ENCODE results near the gene SLC27A3.

Gene SLC27A3

DNA sequence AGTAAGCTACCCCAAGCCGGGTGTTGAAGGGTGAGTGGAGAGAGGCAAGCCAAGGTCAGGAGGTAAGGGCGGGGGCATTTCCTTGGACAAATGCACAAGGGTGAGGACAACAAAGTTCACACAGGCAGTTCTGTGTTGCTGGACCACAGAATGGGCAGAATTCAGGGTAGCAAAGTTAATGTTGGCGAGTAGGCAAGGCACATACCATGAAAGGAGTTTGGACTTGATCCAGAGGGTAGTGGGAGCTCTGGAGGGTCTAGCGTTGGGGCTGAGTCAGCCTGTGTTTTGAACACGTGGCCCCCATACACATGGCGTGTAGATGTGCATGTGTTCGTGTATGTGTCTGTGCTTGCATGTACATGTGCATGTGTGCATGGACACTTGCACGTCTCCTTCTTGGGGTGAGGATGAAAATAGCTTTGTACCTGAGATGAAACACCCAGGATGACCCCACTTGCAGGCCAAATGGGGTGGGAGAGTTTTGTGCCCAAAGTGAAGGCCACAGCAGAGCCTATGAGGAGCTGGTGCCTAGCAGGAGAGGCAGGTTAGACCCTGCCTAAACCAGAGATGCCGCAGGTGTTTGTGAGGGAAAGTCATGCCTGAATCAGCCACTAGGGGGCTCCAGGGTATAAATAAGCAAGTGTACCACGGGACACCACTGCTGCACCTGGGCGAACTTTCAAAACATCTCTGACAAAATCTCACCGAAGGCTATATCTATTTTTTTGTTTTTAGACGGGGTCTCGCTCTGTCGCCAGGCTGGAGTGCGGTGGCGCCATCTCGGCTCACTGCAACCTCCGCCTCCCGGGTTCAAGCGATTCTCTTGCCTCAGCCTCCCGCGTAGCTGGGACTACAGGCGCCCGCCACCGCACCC is 21.8 kb downstream of the SLC27A3 start:
- DNase-seq (ENCODE audit: extremely low read depth in 1 of 2, low read depth in 1 of 2): peak; percentile 42 to 67

DNA sequence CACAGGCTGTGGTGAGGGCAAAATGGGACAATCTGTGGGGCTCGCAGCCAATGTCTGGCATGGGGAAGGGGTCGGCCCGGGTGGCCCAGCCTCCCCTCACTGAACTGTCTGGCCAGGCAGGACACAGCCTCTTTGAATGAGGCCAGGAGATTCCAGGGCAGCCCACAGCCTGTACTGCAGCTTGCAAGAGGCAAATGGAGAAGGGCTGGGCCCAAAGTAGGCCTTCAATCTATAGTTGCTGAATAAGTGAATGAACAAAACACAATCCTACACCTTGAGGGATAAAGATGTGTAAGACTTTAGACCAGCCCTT is 23.2 kb downstream of the SLC27A3 start:
- no peak for DNase-seq (ENCODE audit: extremely low read depth in 1 of 2, low read depth in 1 of 2)

DNA sequence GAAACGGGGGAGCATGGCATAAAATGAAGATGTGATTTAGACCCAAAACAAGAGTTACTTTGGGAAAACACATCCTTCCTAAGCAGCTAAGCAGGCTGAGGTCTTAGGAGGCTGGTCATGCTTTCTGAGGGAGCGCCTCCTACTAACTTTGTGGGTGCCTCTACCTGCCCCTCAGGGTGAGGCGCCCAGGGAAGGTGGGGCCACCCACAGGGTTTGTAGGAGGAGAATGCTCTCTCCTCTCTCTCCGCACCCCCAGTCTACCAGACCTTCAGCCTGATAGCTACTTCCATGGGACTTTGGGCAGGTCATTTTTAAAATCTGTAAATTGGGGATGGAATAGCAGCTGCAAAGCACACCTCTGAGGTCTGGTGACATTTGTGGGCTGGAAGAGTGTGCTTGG is 23.8 kb downstream of the SLC27A3 start:
- DNase-seq (ENCODE audit: extremely low read depth in 1 of 2, low read depth in 1 of 2): no peak

DNA sequence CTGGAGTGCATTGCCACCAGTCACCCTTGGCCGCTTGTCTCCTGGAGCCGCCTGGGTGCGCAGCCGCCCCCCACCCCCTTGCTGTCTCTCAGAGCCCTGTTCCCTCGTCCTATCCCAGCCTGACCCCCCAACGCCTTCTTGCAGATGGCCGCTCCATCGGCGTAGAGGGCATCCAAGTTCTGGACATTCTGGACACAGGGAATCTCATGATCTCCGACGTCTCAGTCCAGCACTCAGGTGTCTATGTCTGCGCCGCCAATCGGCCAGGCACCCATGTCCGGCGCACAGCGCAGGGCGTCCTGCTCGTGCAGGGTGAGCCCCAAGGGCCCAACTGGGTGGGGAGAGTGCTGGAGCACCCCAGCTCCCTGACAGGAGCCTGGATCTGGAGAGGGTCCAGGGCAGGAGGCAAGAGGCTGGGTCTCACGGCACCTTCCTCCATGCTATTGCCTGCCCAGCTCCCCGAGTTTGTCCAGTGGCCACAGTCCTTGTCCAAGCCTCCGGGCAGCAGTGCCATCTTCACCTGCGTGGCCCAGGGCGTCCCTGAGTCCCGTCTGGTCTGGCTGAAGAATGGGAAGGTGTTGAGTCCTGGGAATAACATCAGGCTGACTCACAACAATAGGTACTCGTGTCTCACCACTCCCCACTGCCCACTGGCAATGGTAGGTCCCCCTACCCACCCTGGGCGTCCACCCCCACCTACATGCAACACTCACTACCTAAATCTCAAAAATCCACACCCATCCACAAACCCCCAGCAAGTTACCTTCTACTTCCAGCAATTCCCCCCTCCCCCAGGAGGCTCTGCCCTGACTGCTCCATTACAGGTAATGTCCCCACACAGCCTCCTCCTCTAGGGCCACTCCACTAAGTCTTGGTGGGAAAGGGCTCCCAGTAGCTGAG is 24.6 kb downstream of the SLC27A3 start:
- DNase-seq (ENCODE audit: extremely low read depth in 1 of 2, low read depth in 1 of 2): no peak

DNA sequence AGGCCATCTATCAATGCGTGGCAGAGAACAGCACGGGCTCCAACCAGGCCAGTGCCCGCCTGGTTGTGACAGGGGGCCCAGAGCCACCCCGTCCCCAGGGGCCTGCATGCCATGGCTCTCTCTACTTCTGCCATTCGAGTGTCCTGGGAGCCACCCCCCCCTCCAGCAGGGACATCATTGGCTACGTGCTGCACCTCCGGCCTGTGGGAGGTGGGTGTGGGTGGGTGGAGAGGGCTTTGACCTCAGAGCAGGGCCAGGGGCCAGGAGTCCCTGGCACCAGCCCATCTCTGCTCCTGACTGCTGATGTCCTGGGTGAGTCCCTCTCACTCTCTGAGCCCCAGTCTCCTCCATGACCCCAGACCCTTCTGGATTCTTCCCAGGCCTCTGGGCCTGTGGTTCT is 25.3 kb downstream of the SLC27A3 start:
- DNase-seq (ENCODE audit: extremely low read depth in 1 of 2, low read depth in 1 of 2): no peak

DNA sequence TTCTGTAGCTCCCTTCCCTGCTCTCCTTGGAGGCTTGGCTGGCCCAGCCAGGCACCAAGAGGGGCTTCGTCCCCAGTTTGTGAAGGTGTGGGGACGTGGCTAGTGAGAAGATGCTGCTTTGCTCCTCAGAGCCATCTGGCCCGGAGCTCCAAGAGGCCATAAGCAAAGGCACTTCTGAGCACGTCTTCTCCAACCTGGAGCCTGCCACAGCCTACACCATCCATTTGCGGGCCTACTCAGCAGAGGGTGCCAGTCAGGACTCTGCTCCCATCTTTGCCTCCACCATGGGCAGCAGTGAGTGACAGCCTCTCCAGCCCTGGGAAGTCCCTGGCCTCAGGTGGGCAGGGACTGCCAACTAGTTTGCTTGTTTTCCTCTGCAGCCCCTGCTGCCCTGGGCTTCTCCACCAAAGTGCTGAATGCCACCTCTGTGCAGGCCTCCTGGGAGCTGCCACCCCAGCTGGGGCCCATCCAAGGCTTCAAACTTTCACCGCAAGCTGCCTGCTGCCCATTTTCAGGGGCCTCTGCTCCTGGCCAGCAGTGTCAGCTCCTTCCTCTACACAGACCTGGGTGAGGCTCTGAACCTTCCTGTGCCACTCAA is 25.9 kb downstream of the SLC27A3 start:
- DNase-seq (ENCODE audit: extremely low read depth in 1 of 2, low read depth in 1 of 2): no peak

DNA sequence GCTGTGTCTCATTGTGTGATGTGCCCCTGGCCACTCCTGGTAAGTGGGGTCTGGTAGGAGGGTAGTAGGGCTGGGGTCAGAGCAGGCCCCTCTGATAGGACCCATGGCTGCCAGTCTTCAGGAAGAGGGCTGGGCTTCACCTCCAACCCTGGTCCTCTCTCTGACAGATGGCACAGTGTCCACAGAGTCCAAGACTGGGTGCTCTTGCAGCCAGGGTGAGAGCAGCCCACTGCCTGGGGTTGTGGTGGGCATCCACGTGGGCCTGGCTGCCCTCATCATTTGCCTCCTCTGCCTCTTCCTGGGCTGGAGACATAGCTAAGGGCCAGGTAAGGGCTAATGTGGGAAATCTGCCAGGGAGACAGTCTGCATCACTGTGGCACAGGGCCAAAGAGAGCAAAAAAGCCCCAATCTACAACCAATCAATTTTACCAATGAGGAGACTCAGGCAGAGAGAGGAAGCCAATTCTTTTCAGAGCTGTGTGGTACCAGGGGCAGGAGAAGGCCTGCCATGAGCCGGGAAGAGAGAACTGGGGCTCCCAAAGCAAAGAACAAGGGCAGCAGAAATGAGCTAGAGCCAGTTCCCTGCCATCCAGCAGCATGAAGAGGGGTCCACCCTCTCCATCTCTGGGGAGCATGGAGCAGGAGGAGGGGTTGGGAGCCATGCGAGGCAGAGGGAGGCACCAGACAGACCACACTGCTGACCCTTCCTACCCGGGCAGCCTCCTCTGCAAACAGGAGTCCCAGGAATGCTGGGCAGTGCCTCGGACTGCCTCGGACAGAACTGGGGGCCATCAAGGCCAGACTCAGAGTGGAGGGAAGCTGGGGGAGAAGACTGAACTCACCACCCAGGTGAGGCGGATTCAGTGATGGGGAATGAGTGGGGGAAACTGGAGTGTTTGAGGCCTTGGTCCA is 26.8 kb downstream of the SLC27A3 start:
- DNase-seq (ENCODE audit: extremely low read depth in 1 of 2, low read depth in 1 of 2): no peak

DNA sequence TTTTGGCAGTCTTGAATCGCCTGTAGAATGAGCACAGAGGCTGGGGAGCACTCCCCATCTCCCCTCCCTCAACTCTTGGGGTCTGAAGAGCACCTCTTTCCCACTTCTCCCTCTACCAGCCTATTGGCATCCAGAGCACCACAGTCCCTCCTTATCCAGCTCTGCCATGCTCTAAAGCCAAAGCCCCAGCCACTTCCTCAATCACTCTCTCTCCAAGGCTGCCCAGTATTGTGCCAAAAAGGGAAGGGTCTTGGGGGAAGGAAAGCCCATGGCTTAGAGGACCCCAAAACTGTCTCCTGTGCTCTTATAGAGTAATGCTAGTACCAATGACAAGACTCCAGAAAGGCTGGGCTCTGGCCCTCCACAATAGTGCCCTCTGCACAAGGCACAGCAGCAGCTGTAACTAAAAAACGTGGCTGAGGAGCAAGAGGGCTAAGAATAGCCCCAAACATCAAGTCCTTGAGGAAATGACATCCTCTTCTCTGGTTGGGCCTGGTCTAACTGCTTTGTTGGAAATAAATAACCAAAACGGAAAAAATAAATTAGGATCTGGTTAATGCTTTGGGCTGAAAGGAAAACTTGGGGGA is 28.4 kb downstream of the SLC27A3 start:
- DNase-seq (ENCODE audit: extremely low read depth in 1 of 2, low read depth in 1 of 2): no peak

DNA sequence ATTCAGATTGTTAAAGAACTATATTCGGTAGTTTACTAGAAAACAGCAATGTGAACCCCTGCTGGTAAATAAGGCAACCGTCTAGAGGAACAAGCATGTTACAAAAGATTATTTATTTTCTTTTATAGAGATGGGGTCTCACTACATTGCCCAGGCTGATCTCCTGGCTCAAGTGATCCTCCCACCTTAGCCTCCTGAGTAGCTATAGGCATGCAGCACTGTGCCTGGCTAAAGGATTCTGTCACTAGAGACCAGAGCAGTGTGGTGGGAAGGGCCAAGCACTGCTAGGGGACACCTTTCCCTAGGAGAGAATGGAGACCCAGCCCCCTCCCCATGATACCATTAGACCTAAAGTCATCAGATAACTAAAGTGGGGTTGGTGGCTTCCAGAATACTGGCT is 28.9 kb downstream of the SLC27A3 start:
- DNase-seq (ENCODE audit: extremely low read depth in 1 of 2, low read depth in 1 of 2): no peak

DNA sequence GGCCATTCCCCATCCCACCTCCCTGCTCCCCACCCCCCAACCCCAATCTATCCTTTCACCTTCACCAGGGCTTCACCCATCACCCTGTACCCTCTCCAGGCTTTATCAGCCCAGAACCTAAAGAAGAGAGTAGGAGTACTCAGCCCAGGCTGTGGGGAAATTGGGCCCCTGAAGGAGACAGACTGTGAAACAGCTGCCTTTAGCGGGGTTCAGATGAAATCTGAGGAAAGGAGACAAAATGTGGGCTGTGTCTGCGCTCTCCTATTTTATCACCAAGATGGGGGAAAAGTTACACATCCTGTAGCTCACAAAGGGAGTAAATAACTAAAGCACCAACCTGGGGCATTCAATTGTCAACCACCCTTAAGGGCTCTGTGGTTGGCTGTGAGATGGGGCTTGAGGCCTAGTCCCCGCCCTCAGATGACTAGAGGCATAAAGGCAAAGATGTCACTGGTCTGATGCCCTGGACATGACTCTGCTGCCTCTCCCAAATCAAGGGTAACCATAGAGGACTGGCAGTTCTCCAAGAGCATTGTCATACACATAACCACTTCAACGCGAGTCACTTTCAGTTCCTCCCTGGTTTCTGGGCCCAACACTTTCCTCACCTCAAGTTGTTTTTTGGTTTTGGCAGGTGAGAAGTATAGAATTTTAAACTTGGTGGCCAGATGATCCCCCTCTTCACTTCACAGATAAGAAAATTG is 30.0 kb downstream of the SLC27A3 start:
- DNase-seq (ENCODE audit: extremely low read depth in 1 of 2, low read depth in 1 of 2): peak; percentile 49 to 77

DNA sequence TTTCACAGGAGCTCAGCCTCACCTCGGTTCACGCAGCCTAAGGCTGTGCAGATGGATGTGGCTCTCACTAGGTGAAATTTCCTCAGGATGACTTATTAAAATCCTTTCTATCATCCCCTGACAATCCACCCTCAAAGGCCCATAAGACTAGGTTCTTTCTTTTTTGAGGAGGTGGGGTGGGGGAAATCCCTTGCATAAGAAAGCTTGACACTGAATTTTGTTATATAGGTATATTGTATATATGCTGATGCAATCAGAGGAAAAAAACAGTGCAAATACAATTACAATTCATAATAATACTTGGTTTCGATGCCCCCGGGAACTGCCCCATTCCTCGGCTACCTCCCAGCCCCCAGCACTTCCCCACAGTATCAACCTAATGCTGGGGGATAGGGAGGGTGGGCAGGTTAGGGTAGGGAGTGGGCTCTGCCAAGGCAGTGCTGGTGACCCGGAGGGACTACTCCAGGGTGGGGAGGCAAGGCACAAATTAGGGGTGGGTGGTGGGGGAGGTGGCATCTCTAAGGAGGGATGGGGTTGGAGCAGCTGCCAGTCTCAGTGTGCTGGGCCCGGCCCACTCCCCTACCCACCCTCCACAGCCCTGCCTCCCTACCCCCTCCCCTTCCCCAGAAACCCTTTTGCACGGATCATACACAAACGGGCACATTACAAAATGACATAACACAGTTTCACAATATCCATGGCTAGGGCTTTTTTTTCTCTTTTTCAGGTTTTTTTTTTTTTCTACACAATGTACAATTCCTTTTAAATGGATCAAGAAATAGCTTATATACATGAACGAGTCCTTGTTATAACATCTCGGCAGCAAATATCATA is 30.9 kb downstream of the SLC27A3 start:
- no peak for DNase-seq (ENCODE audit: extremely low read depth in 1 of 2, low read depth in 1 of 2)

DNA sequence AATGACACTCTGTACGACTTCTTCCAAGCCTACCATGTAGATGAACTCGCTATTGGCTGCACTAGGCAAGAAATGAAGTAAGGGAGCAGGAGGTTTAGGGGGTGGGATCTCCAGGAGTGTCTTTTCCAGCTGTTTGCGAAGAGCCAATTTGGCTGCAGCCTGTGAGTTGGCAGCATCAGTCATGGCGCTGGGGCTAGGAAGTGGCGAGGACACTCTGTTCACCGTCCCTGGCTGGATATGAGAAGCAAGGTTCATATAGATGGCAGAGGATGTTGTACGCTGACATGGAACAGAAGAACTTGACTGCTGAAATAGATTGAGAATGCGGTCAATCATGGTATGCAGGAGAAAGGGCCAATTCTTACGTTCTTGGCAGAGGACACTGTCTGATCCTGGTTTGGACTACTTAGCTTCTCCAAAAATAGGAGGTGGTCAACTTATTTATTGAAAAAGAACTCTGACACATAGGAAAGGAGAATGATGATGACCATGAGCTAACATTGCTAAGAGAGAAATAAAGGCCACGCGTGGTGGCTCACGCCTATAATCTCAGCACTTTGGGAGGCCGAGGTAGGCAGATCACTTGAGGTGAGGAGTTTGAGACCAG is 41.2 kb downstream of the SLC27A3 start:
- no peak for DNase-seq (ENCODE audit: extremely low read depth in 1 of 2, low read depth in 1 of 2)

DNA sequence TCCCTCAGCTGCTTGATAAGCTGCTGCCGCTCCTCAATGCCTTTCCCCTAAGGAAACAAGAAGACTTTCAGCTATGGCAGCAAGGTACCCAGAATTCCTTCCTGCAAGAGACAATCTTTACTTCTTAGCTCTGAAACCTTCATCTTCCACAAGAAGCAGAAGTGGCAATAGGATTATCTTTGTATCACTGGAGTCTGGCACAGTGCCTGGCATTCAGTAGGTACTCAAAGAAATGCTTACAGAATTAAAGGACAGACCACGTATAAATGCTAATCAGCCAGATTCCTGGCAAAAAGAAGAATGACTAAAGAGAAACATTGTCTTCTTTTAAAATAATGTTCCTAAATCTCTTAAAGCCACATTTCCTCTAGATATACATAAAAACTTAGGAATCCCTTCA is 43.7 kb downstream of the SLC27A3 start:
- no peak for DNase-seq (ENCODE audit: extremely low read depth in 1 of 2, low read depth in 1 of 2)

DNA sequence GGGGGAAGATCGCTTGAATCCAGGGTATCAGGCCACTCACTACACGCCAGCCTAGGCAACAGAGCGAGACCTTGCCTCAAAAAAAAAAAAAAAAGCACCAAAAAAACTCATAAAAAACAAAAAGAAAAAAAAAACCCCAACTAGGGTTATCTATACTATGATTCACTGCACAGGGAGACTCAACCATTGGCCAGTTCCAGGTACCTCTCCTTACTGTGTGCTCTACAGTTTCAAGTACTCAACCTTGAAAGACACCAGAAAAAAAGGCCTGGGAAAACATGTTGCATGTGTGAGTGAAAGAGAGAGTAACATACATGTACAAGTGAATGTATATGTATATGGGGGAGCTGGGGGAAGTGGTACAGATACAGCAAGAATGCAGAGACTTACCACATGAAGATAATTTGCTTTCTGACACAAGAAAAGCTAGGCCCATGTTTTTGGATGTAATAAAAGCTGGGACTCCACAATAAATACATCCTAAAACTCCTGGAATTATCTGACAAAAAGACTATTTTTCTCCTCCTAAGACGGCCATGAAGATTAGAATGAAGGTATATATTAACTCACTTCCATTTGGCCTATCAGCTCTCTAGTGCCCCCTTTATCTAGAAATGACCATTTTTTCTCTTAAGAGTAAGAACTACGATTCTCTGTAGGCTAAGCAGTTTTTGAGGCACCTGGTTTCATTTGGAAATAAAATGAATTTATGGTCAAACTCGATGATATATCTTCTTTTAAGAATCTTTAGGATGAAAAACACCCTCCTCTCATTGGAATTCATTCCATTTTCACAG is 52.2 kb downstream of the SLC27A3 start:
- DNase-seq (ENCODE audit: extremely low read depth in 1 of 2, low read depth in 1 of 2): no peak

Measured in stimulated activated CD8-positive, alpha-beta memory T cell treated with anti-CD3 and anti-CD28 coated beads, Interleukin-7, amount 100 ng/mL, for 48 hours (primary cell).